Measurements from ENCODE around the gene SLC9A7.
"Not testable (repeated sequence)": the region's sequence is repeated elsewhere in the genome, so short reads cannot be mapped to it uniquely, and the experiment has no call there.

Gene SLC9A7

GRCh38 chrX:46757052-46757451 lies 1.9 kb downstream of the SLC9A7 start:
- in situ Hi-C loops (cut with HindIII; ENCODE audit: low pct_ligation_motif_present, low pct_unique_long_range_greater_than_20kb, low sequenced_read_pairs), result no loop called here
- no peak for DNase-seq

GRCh38 chrX:46755671-46756070 lies 3.2 kb downstream of the SLC9A7 start:
- in situ Hi-C loops (cut with HindIII; ENCODE audit: low pct_ligation_motif_present, low pct_unique_long_range_greater_than_20kb, low sequenced_read_pairs), result no loop called here
- no peak for DNase-seq

DNA sequence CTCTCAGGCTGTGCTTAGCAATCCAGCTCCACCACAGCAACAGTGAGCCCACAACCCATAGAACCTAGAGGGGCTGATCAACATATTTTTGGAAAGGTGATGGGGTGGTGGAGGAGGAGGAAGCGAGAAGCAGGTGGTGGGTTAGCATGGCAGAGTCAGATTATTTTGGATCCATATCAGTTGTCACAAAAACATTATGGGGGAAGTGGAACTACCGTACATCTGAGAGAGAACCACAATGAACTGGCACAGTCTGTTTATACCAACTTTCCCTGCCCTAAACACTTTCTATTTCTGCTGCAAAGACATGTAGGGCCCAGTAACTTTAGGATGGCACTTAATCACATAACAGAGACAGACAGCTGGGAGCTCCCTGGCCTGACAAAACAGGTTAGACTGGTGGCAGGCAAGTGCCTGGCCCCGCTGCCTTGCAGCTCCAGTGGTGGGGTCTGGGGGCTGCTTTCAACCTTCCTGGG lies 4.3 kb downstream of the SLC9A7 start:
- in situ Hi-C loops (cut with HindIII; ENCODE audit: low pct_ligation_motif_present, low pct_unique_long_range_greater_than_20kb, low sequenced_read_pairs), result no loop called here
- no peak for DNase-seq

DNA sequence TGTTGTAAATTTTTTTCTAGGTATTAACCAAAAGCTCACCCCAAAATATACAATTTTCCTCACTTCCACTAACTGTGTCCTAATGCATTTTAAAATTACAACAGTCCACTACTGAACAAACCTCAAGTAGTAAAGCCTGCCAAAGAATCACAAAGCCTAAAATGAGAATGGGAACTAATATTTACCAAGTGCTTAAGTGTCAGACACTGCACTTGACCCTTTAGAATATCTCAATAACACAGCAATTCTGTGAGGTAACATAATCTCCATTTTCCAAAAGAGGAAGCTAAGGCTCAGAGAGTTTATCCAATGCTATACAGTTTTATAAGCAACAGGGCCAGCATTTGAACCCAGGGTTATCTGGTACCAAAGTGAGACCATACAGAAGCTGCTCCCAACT lies 4.9 kb downstream of the SLC9A7 start:
- no peak for DNase-seq
- in situ Hi-C loops (cut with HindIII; ENCODE audit: low pct_ligation_motif_present, low pct_unique_long_range_greater_than_20kb, low sequenced_read_pairs), result no loop called here

DNA sequence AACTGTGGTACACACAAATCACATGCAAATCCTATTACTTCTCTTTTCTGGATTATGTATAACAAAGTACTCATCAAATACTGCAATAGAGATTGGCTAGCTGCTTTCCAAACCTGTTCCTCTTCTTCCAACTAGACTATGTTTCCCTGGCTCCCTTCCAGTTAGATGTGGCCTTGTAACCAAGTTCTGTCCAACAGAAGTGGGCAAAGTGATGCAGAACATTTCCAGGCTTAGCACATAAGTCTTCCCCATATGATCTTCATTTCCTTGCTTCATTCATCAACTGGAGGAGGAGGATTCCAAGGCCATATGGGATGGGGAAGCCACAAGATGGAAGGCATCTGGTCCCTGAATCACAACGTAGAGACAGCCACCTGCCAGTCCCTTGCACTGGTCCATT lies 8.0 kb downstream of the SLC9A7 start:
- in situ Hi-C loops (cut with HindIII; ENCODE audit: low pct_ligation_motif_present, low pct_unique_long_range_greater_than_20kb, low sequenced_read_pairs), result no loop called here
- DNase-seq, result no peak

- in situ Hi-C loops (cut with HindIII; ENCODE audit: low pct_ligation_motif_present, low pct_unique_long_range_greater_than_20kb, low sequenced_read_pairs), result no loop called here
These were observed 14.9 kb downstream of the SLC9A7 start for GRCh38 chrX:46744009-46744408.

DNA sequence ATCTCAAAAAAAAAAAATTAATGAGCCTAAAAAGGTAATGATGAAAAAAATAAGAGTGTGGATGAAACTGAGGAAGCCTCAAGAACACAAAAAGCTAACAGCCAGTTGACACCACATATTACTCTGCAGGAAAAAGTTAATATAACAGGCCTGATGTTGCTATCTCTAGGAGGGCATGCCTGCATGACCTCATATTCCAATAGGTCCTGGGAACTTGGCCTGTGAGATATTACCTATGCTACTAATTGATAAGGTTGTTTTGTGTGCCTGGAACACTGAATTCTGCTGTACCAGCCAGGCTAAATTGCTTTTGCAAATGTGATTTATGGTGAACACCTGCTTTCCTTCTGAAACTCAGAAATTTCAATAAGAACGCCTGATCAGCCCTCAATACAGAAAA lies 15.9 kb downstream of the SLC9A7 start:
- no peak for DNase-seq
- in situ Hi-C loops (cut with HindIII; ENCODE audit: low pct_ligation_motif_present, low pct_unique_long_range_greater_than_20kb, low sequenced_read_pairs), result no loop called here

More at GRCh38 chrX:46744009-46744408, 14.9 kb downstream of the SLC9A7 start:
- no peak for DNase-seq

DNA sequence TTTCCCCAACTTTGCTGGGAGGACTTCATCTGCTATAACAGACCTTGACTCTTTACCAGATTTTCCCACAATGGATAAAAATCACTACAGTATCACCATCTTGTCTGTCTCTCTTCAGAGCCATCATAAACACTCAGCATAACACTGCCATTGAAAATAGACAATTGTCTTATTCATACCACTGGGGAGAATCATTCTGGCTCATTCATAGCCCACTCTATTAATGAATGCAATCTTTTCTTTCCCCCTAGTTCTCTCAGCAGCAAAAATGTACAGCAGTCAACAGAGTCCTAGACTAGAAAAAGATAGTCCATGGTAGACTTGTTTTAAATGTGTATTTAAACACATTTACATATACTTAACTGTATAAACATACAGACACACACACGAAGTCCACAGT lies 19.2 kb downstream of the SLC9A7 start:
- no peak for DNase-seq
- in situ Hi-C loops (cut with HindIII; ENCODE audit: low pct_ligation_motif_present, low pct_unique_long_range_greater_than_20kb, low sequenced_read_pairs), result no loop called here

- no peak for DNase-seq
- in situ Hi-C loops (cut with HindIII; ENCODE audit: low pct_ligation_motif_present, low pct_unique_long_range_greater_than_20kb, low sequenced_read_pairs), result no loop called here
These were observed 21.5 kb downstream of the SLC9A7 start for GRCh38 chrX:46737462-46737861.

GRCh38 chrX:46737041-46737440 lies 21.9 kb downstream of the SLC9A7 start:
- in situ Hi-C loops (cut with HindIII; ENCODE audit: low pct_ligation_motif_present, low pct_unique_long_range_greater_than_20kb, low sequenced_read_pairs), result no loop called here
- no peak for DNase-seq

DNA sequence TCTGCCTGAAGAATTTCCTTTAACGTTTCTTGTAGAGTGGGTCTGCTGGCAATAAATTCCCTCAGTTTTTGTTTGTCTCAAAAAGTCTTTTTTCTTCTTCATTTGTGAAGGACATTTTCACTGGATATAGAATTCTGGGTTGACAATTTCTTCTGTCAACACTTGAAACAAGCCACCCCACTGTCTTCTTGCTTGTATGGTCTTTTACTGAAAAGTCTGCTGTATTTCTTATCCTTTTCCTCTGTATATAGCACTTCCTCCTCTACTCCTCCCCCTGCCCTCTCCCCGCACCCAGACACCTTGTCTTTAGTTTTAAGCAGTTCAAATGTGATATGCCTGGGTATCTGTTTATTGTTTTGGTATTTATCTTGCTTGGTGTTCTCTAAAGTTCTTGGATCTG lies 23.3 kb downstream of the SLC9A7 start:
- no peak for DNase-seq
- in situ Hi-C loops (cut with HindIII; ENCODE audit: low pct_ligation_motif_present, low pct_unique_long_range_greater_than_20kb, low sequenced_read_pairs), result no loop called here

DNA sequence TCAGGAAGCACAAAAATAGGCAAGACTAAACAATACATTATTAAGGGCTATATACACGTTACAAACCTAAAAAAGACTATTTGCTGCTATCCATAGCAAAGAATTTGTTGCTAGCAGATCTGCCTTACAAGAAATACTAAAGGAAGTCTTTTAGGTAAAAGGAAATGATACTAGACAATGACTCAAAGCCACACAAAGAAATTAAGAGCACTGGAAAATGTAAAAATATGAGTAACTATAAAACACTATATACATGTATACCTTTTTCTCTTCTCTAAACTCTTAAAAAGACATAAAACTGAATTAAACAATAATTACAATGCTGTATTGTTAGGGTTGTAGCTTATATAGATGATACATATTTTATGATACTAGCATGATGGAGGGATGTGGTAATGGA lies 25.7 kb downstream of the SLC9A7 start:
- in situ Hi-C loops (cut with HindIII; ENCODE audit: low pct_ligation_motif_present, low pct_unique_long_range_greater_than_20kb, low sequenced_read_pairs), result no loop called here
- no peak for DNase-seq

DNA sequence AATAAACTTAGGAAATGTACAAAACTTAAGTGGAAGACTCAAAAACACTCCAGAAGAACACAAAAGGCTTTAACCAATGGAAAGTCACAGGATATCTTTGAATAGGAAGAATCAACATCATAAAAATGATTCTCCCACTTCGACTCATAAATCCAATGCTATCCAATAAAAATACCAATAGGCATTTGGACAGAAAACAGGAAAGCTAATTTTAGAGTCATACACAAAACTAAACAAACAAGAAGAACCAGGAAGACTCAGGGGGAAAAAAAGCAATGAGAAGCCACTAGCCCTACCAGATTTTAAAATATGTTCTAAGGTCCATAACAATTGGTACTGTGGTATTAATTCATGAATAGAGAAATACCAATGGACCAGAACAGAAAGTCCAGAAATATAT lies 28.2 kb downstream of the SLC9A7 start:
- DNase-seq, result no peak
- in situ Hi-C loops (cut with HindIII; ENCODE audit: low pct_ligation_motif_present, low pct_unique_long_range_greater_than_20kb, low sequenced_read_pairs), result no loop called here

- in situ Hi-C loops (cut with HindIII; ENCODE audit: low pct_ligation_motif_present, low pct_unique_long_range_greater_than_20kb, low sequenced_read_pairs), result no loop called here
- no peak for DNase-seq
These were observed 31.5 kb downstream of the SLC9A7 start for GRCh38 chrX:46727441-46727840.

- in situ Hi-C loops (cut with HindIII; ENCODE audit: low pct_ligation_motif_present, low pct_unique_long_range_greater_than_20kb, low sequenced_read_pairs); DNase-seq: not testable (repeated sequence)
These were observed 35.4 kb downstream of the SLC9A7 start for GRCh38 chrX:46723569-46723927.

- no peak for DNase-seq
- in situ Hi-C loops (cut with HindIII; ENCODE audit: low pct_ligation_motif_present, low pct_unique_long_range_greater_than_20kb, low sequenced_read_pairs), result no loop called here
These were observed 36.0 kb downstream of the SLC9A7 start for GRCh38 chrX:46722742-46723568.

DNA sequence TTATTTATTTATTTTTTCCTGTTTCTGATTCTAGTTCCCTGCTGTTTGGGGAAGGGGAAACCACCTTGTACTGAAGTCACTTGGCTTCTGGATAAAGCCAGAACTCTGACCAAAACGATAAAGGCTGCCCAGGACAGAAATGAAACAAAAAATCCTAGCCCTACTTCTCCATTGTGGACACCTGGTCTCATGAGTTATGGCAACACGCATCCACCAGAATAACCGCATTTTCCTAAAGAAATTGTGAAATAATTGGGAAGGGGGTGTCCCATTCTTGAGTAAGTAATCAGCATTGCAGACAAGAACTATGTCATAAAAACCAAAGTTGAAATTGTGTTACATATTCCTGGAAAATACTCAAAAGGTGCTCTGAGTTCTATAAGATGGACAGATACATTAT lies 42.1 kb downstream of the SLC9A7 start:
- no peak for DNase-seq

GRCh38 chrX:46715997-46716396 lies 42.9 kb downstream of the SLC9A7 start:
- in situ Hi-C loops (cut with HindIII; ENCODE audit: low pct_ligation_motif_present, low pct_unique_long_range_greater_than_20kb, low sequenced_read_pairs), result no loop called here
- DNase-seq, result no peak

More for the DNA sequence above, 42.1 kb downstream of the SLC9A7 start:
- in situ Hi-C loops (cut with HindIII; ENCODE audit: low pct_ligation_motif_present, low pct_unique_long_range_greater_than_20kb, low sequenced_read_pairs), result no loop called here

DNA sequence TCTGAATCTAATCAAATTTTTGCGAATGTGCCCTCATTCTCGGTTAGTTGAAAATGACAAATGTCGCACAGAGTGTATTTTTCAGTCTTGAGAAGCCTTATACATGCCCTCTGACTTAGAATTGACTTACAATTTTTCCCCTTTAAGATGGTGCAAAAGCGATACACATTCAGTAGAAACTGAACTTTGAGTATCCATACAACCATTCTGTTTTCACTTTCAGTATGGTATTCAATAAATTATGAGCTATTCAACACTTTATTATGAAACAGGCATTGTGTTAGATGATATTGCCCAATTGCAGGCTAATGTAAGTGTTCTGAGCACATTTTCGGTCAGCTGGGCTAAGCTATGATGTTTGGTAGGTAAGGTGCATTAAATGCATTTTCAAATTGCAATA lies 43.4 kb downstream of the SLC9A7 start:
- in situ Hi-C loops (cut with HindIII; ENCODE audit: low pct_ligation_motif_present, low pct_unique_long_range_greater_than_20kb, low sequenced_read_pairs), result no loop called here
- DNase-seq, result no peak

GRCh38 chrX:46713672-46714490 lies 45.0 kb downstream of the SLC9A7 start:
- in situ Hi-C loops (cut with HindIII; ENCODE audit: low pct_ligation_motif_present, low pct_unique_long_range_greater_than_20kb, low sequenced_read_pairs), result no loop called here
- no peak for DNase-seq
